Muscle of arm (tissue), 12 donors: Measurements from ENCODE around the gene ESR2. TPM values are rescaled to one million over a fixed set of nuclear protein-coding genes. Genes with fewer than 3 reads are reported as not detected.
"Not testable (repeated sequence)": the region's sequence is repeated elsewhere in the genome, so short reads cannot be mapped to it uniquely, and the experiment has no call there.

ENCODE experiments used
- DNase-seq: peaks from one replicate; pipeline ENCODE4 v3.0.0-alpha.2; 2013
- polyA plus RNA-seq, 12 donors: library from polyadenylated mRNA; unstranded; fragments of 120-200 nt; gene quantifications; one replicate each; pipeline ENCODE4 v1.2.1, GENCODE V29; 2013; ENCODE audit not compliant: insufficient read length in 12 of 12

The ESR2 gene
- polyA plus RNA-seq, 12 donors = 0.20 to 1.2 (median 0.41) TPM; not detected in 2

DNA sequence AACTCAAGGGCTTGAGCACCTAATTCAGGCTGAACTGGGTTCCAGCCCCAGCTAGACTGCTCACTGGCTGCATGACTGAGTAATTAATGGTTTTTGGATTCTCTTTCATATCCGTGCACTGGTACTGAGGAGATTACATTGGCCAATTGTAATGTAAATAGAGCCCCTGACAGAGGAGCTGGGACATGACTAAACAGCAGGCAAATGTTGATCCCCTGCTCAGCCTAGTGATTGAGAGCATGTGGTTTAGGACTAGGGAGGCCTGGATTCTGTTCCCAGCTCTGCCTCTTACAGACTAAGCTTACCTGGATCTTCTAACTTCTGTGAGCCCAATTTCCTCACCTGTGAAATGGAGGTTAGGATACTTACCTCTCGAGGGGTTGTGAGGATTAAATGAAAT, 204.3 kb downstream of the ESR2 start:
- DNase-seq = no peak

- no peak for DNase-seq
Measured at GRCh38 chr14:64088647-64088964, 205.6 kb downstream of the ESR2 start.

DNA sequence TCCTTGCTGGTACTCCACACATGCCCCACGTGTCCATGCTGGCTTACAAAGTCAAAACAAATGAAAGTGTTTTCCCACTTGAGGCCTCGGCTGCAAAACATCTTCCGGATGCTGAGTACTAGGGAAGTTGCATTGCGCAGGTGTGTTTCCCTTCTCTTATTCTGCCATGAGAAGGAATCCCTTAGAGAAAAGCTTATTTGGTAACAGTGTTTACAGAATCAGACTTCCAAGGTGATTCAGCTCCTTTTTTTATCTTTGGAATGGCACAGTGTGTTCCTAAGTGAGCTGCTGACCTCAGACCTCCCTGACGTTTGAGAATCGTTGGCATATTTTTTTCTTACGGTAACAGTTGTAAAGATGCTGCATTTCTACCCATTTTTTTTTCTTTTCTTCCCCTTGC, 211.3 kb downstream of the ESR2 start:
- DNase-seq = no peak

GRCh38 chr14:64081174-64081746, 212.9 kb downstream of the ESR2 start:
- DNase-seq = no peak

GRCh38 chr14:64080452-64080851, 213.7 kb downstream of the ESR2 start:
- no peak for DNase-seq

GRCh38 chr14:64075613-64076005, 218.6 kb downstream of the ESR2 start:
- no peak for DNase-seq

DNA sequence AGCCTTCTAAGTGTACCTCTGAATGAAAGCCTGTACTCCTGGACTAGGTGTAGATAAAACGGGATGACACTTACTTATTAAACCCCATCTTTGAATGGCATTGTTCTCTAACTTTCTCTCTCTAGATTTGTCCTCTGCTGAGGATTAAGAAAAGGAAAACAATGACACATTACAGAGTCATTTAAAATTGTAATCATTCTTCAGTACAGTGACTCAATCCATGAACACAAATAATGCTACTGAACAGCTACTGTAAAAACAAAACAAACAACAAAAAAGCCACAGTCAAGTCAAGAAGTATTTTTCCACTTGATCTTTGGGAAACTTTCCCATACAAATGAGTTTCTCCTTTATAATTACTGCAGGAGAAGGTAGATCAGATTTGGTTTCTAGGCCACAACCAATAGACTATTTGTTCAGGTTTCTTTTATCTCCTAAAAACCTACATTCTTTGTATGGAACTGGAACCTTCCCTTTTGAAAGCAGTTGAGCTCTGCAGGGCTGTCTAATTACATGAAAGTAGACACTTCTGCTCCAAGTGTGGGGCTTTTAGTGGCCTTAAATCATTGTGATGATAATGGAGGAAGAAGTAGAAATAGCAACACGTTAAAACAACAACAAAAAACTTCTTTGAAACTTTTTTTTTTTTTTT, 219.1 kb downstream of the ESR2 start:
- no peak for DNase-seq

- no peak for DNase-seq
Measured at GRCh38 chr14:64069634-64070359, 224.4 kb downstream of the ESR2 start.

GRCh38 chr14:64064447-64064846, 229.7 kb downstream of the ESR2 start:
- DNase-seq = no peak

GRCh38 chr14:64062381-64063115, 231.6 kb downstream of the ESR2 start:
- DNase-seq = peak; percentile 26

GRCh38 chr14:64061706-64062105, 232.5 kb downstream of the ESR2 start:
- no peak for DNase-seq

DNA sequence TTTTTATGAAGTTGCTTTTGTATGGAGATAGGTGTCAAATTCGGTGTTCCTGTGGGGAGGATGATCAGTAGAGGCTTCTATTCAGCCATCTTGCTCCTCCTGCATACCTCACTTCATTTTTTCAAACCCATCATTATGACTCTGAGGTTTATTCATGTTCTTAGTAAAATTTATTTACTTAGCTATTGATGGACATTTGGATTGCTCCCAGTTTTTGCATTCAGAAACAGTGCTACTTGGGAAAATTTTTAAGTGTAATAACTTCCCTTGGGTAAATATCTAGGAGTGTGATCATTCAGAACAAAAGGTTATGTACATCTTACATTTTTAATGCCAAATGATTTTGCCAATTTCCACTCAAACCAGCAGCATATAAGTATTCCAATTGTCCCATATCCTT, 233.1 kb downstream of the ESR2 start:
- DNase-seq = no peak

DNA sequence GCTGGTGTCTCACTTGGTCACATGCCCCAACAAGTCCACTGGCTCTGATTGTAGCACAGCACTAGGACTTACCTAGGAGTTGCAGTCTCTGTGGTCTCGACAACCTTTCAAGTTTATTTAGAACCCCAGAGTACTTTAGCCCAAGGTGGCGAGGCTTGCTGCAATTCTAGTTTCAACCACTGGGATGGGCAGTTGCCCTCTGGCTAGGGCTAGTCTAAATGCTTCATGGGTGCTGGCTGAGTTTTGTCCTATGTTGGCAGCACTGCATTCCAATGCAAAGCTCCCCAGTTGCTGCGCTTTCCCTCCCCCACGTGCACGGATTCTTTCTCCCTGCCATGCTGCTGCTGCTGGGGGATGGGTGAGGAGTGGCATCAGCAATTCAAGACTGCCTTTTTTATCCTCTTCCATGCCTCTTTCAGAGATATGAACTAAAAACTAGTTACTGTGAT, 233.5 kb downstream of the ESR2 start:
- DNase-seq = no peak

DNA sequence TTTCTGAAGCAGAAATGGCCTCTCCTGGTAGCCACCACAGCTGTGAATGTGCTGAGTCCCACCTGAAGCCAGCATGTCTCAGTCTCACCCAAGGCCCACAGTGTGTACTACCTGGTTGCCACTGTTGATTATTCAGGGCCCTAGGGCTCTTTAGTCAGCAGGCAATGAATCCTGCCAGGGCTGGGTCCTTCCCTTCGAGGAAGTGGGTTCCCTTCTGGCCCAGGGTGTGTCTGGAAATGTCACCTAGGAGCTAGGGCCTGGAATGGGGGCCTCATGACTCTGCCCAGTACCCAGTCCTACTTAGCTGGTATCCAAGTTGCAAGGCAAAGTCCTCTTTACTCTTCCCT, 234.0 kb downstream of the ESR2 start:
- DNase-seq = no peak

DNA sequence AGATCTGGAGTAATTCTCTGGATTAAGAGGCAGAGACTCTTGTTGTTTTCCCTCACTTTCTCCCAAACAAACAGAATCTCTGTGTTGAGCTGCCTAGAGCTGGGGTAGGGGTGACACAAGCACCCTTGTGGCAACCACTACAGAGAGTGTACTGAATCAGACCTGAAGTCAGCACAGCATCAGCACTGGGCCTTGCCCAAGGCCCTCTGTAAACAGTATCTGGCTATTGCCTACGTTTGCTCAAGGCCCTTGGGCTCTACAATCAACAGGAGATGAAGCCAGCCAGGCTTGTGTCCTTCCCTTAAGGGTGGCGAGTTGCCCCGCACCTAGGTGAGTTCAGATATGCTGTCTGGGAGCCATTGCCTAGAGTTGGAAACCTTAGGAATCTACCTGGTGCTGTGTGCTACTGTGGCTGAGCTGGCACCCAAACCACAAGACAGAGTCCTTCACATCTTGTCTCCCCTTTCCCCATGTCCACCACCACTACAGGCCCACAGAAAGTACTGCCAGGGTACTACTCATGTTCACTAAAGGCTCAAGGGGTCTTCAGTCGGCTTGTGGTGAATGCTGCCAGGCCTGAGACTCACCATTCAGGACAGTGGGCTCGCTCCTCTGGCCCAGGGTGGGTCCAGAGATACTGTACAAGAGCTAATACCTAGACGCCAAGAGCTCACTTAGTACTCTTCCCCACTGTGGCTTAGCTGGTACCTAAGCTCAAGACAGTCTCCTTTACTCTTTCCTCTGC, 234.5 kb downstream of the ESR2 start:
- DNase-seq = no peak

DNA sequence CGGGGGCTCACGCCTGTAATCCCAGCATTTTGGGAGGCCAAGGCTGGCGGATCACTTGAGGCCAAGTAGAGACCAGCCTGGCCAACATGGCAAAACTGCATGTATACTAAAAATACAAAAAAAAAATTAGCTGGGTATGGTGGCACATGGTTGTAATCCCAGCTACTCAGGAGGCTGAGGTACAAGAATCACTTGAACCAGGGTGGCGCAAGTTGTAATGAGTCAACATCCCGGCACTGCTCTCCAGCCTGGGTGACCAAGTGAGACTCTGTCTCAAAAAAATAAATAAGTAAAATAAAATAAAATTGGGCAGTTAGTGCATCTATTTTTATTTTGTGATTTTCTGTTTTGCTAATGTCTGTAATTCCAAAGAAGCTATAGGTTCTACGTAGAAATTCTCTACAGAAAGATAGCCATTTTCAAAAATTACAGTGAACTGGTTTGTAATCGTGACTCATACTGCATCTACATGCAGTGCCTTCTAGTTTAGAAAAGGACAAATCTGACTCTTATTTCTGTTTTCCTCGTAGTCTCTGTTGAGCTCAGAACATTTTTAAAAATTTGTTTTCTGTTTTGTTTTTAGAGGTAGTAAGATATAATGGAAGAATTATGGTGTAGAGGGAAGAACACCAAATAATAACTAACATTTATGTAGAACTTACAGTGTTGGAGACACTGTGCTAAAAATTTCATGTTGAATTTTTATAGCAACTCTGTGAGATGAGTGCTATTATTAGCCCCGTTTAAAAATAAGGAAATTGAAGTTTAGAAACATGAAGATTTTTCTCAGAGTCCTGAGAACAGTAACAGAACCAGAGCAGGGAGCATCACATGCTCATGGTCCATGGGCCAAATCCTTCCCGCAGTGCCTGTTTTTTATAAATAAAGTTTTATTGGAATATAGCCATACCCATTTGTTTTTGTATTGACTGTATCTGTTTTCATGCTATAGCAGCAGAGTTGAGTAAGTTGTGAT, 240.2 kb downstream of the ESR2 start:
- DNase-seq = no peak

GRCh38 chr14:64049616-64050381, 244.4 kb downstream of the ESR2 start:
- DNase-seq = no peak

DNA sequence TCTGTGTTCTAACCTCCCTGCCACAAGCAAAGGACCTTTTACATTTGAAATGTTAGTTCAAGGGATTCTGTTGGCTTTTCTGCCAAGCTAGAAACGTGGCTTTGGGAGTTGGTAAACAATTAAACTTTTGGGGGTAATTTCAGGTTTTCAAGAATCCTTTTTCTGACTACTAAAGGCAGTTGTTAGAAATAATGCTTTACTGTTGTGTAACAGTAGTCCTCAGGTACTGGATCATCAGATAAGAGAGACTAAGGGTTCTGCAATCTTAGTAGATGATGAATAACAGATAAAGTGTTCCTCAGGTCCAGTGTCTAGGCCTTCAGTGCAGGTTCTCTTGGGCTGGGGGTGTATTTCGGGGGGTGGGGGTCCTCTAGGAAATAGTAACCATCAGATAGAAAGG, 249.1 kb downstream of the ESR2 start:
- no peak for DNase-seq

DNA sequence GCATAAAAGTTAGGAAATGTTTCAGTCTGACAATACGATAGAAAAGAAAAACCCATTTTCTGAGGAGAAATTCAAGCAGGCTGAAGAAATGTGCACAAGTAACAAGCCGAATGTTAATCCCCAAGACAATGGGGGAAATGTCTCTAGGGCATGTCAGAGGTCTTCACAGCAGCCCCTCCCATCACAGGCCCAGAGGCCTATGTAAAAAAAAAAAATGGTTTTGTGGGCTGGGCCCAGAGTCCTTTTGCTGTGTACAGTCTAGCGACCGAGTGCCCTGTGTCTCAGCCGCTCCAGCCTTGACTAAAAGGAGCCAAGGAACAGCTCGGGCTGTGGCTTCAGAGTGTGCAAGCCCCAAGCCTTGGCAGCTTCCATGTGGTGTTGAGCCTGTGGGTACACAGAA, 250.9 kb downstream of the ESR2 start:
- DNase-seq = not testable (repeated sequence)

- no peak for DNase-seq
Measured at GRCh38 chr14:64040044-64040443, 254.1 kb downstream of the ESR2 start.
